ENCODE data around the gene POLE3. TPM values are rescaled to one million over a fixed set of nuclear protein-coding genes. Genes with fewer than 3 reads are reported as not detected.
"Not testable (repeated sequence)": the region's sequence is repeated elsewhere in the genome, so short reads cannot be mapped to it uniquely, and the experiment has no call there.

POLE3 gene
- total RNA-seq, 1 donor from 2014 or later, result 49.5 TPM

GRCh38 chr9:113386571-113387393 lies 23.7 kb downstream of the POLE3 start:
- no peaks in the 10 kb centered on the region for H3K27me3 Mint-ChIP-seq (ENCODE audit: low read depth)
- no peaks in the 10 kb centered on the region for H3K9me3 Mint-ChIP-seq
- no peak overlapping the region for H3K4me3 Mint-ChIP-seq
- no peak for DNase-seq (ENCODE audit: low spot score in 2 of 2, unreplicated experiment in 2 of 2)
- H3K27ac Mint-ChIP-seq, result peak overlapping the region; percentile 13
- H3K4me1 Mint-ChIP-seq, result peaks cover 7% of the 10 kb centered on the region
- TF ChIP-seq, protein P1, sequence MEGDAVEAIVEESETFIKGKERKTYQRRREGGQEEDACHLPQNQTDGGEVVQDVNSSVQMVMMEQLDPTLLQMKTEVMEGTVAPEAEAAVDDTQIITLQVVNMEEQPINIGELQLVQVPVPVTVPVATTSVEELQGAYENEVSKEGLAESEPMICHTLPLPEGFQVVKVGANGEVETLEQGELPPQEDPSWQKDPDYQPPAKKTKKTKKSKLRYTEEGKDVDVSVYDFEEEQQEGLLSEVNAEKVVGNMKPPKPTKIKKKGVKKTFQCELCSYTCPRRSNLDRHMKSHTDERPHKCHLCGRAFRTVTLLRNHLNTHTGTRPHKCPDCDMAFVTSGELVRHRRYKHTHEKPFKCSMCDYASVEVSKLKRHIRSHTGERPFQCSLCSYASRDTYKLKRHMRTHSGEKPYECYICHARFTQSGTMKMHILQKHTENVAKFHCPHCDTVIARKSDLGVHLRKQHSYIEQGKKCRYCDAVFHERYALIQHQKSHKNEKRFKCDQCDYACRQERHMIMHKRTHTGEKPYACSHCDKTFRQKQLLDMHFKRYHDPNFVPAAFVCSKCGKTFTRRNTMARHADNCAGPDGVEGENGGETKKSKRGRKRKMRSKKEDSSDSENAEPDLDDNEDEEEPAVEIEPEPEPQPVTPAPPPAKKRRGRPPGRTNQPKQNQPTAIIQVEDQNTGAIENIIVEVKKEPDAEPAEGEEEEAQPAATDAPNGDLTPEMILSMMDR (IDR thresholded peaks at IDR 0.05; ENCODE audit: unreplicated experiment), result no peak
- peaks cover 28% of the 10 kb centered on the region for H3K36me3 Mint-ChIP-seq

- peak overlapping the region; percentile 93 for H3K27ac Mint-ChIP-seq
- no peaks in the 10 kb centered on the region for H3K9me3 Mint-ChIP-seq
- H3K4me3 Mint-ChIP-seq, result no peak overlapping the region
- no peak for DNase-seq (ENCODE audit: low spot score in 2 of 2, unreplicated experiment in 2 of 2)
- no peaks in the 10 kb centered on the region for H3K27me3 Mint-ChIP-seq (ENCODE audit: low read depth)
- H3K36me3 Mint-ChIP-seq, result peaks cover 7% of the 10 kb centered on the region
- TF ChIP-seq, protein P1 (IDR thresholded peaks at IDR 0.05; ENCODE audit: unreplicated experiment), result no peak
- H3K4me1 Mint-ChIP-seq, result peaks cover 33% of the 10 kb centered on the region
Measured at GRCh38 chr9:113381909-113382411, 28.5 kb downstream of the POLE3 start.

DNA sequence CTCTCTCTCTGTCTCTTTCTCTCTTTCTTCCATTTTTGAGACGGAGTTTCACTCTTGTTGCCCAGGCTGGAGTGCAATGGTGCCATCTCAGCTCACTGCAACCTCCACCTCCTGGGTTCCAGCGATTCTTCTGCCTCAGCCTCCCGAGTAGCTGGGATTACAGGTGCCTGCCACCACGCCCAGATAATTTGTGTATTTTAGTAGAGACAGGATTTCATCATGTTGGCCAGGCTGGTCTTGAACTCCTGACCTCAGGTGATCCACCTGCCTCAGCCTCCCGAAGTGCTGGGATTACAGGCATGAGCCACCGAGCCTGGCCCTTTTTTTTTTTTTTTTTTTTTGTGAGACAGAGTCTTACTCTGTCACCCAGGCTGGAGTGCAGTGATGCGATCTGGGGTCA lies 29.0 kb downstream of the POLE3 start:
- H3K9me3 Mint-ChIP-seq; H3K36me3 Mint-ChIP-seq; DNase-seq (ENCODE audit: low spot score in 2 of 2, unreplicated experiment in 2 of 2); H3K27me3 Mint-ChIP-seq (ENCODE audit: low read depth); H3K4me3 Mint-ChIP-seq: not testable (repeated sequence)
- peak overlapping the region; percentile 93 for H3K27ac Mint-ChIP-seq
- peaks cover 33% of the 10 kb centered on the region for H3K4me1 Mint-ChIP-seq

DNA sequence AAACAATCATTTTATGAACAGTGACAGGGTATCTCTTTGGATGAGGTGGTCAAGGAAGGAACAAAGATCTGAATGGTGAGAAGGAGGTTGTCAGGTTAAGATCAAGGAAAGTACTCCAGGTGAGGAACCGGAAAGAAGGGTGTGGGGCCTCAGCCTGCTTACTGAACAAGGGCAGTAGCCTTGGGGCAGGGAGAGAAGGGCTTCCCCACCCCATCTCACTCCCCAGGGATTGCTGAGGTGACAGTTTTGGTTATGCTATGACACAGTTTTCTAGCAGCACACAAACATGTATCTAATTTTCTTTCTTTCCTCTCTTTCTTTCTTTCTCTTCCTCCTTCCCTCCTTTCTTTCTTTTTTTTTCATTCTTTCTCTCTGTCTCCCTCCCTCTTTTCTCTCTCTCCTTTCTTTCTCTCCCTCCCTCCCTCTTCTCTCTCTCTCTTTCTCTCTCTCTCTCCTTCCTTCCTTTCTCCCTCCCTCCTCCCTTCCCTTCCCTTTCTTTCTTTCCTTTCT lies 29.6 kb downstream of the POLE3 start:
- TF ChIP-seq, protein P1 (IDR thresholded peaks at IDR 0.05; ENCODE audit: unreplicated experiment), result no peak
- H3K36me3 Mint-ChIP-seq, result no peaks in the 10 kb centered on the region
- peaks cover 33% of the 10 kb centered on the region for H3K4me1 Mint-ChIP-seq
- peak overlapping the region; percentile 1 for H3K4me3 Mint-ChIP-seq
- DNase-seq (ENCODE audit: low spot score in 2 of 2, unreplicated experiment in 2 of 2), result no peak
- no peaks in the 10 kb centered on the region for H3K27me3 Mint-ChIP-seq (ENCODE audit: low read depth)
- H3K9me3 Mint-ChIP-seq, result no peaks in the 10 kb centered on the region
- peak overlapping the region; percentile 74 for H3K27ac Mint-ChIP-seq

GRCh38 chr9:113379829-113380210 lies 30.7 kb downstream of the POLE3 start:
- not testable (repeated sequence) for H3K36me3 Mint-ChIP-seq; H3K4me3 Mint-ChIP-seq; H3K9me3 Mint-ChIP-seq; H3K27me3 Mint-ChIP-seq (ENCODE audit: low read depth); DNase-seq (ENCODE audit: low spot score in 2 of 2, unreplicated experiment in 2 of 2)
- H3K27ac Mint-ChIP-seq, result peak overlapping the region; percentile 92
- H3K4me1 Mint-ChIP-seq, result peaks cover 39% of the 10 kb centered on the region

GRCh38 chr9:113379094-113379828 lies 31.2 kb downstream of the POLE3 start:
- not testable (repeated sequence) for H3K27me3 Mint-ChIP-seq (ENCODE audit: low read depth); H3K9me3 Mint-ChIP-seq; H3K36me3 Mint-ChIP-seq; DNase-seq (ENCODE audit: low spot score in 2 of 2, unreplicated experiment in 2 of 2)
- H3K4me1 Mint-ChIP-seq, result peaks cover 39% of the 10 kb centered on the region
- H3K27ac Mint-ChIP-seq, result peak overlapping the region; percentile 92
- H3K4me3 Mint-ChIP-seq, result peak overlapping the region; percentile 0

Measured in mesothelial cell of epicardium (in vitro differentiated cells).